GM12891 (cell line): Measurements from ENCODE around the gene EDEM1.

Experiments used
- PAX5 ChIP-seq: IDR thresholded peaks from 2 replicates; pipeline ENCODE4 v1.6.1; 2011; ENCODE audit warnings: low read length, moderate library complexity, mild to moderate bottlenecking; ENCODE audit not compliant: insufficient read depth, severe bottlenecking
- POLR2A ChIP-seq: IDR thresholded peaks from 2 replicates; pipeline ENCODE4 v1.6.1; 2011; ENCODE audit warnings: low read depth, low read length, control low read depth
- POLR2AphosphoS5 ChIP-seq: IDR thresholded peaks from 2 replicates; pipeline ENCODE4 v1.6.1; 2011; ENCODE audit warnings: low read depth, low read length, control low read depth
- POU2F2 ChIP-seq: IDR thresholded peaks from 2 replicates; pipeline ENCODE4 v1.6.1; 2011; ENCODE audit warnings: low read depth, mild to moderate bottlenecking, control low read depth, low read length, moderate library complexity
- SPI1 ChIP-seq: IDR thresholded peaks from 2 replicates; pipeline ENCODE4 v1.6.1; 2011; ENCODE audit warnings: low read depth, low read length, control low read depth
- TAF1 ChIP-seq: IDR thresholded peaks from 2 replicates; pipeline ENCODE4 v1.6.1; 2011; ENCODE audit warnings: low read depth, low read length, control low read depth

GRCh38 chr3:5198313-5198677, 10.8 kb downstream of the EDEM1 start:
- TF ChIP-seq POLR2A (no peak), POLR2AphosphoS5 (no peak), SPI1 (no peak), TAF1 (no peak), PAX5 (no peak), POU2F2 (no peak)
